ENCODE results near the gene C3orf38. TPM values are rescaled to one million over a fixed set of nuclear protein-coding genes. Genes with fewer than 3 reads are reported as not detected.

The C3orf38 gene
- total RNA-seq, 1 experiment from 2014 or later = 30.2 TPM

GRCh38 chr3:88189361-88189810 is 39.6 kb downstream of the C3orf38 start:
- 0 out of 2 replicates have a peak, but pooled peaks cover 2% of the 10 kb centered on the region for H3K9me3 ChIP-seq (replicated peaks)
- H3K27me3 ChIP-seq = no peaks in the 10 kb centered on the region
- H3K27ac ChIP-seq = 0 out of 2 replicates have a peak overlapping the region, but pooled peaks have one; percentile 4
- no peak overlapping the region for H3K4me3 ChIP-seq
- no peaks in the 10 kb centered on the region for H3K36me3 ChIP-seq
- no peaks in the 10 kb centered on the region for H3K4me1 ChIP-seq
- DNase-seq = peak; percentile 2 to 18

DNA sequence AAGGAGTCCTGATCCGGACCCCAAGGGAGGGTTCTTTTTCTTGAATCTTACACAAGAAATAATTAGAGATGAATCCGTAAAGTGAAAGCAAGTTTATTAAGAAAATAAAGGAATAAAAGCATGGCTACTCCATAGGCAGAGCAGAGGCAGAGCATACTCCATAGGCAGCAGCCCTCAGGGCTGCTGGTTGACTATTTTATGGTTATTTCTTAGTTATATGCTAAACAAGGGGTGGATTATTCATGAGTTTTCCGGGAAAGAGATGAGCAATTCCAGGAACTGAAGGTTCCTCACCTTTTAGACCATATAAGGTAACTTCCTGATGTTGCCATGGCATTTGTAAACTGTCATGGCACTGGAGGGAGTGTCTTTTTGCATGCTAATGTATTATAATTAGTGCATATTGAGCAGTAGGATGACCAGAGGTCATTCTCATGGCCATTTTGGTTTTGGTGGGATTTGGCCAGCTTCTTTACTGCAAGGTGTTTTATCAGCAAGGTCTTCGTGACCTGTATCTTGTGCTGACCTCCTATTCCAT is 42.2 kb downstream of the C3orf38 start:
- H3K4me1 ChIP-seq = no peaks in the 10 kb centered on the region
- no peaks in the 10 kb centered on the region for H3K27me3 ChIP-seq
- no peaks in the 10 kb centered on the region for H3K36me3 ChIP-seq
- no peak overlapping the region for H3K27ac ChIP-seq
- 0 out of 2 replicates have a peak, but pooled peaks cover 2% of the 10 kb centered on the region for H3K9me3 ChIP-seq (replicated peaks)
- no peak for DNase-seq
- H3K4me3 ChIP-seq = no peak overlapping the region

- Histone ChIP-seq H3K4me3 (no peak overlapping the region), H3K4me1 (no peaks in the 10 kb centered on the region), H3K27ac (no peak overlapping the region), H3K27me3 (no peaks in the 10 kb centered on the region), H3K9me3 (replicated peaks) (no peaks in the 10 kb centered on the region), H3K36me3 (no peaks in the 10 kb centered on the region)
- no peak for DNase-seq
These were observed 42.9 kb downstream of the C3orf38 start for GRCh38 chr3:88192631-88193030.

DNA sequence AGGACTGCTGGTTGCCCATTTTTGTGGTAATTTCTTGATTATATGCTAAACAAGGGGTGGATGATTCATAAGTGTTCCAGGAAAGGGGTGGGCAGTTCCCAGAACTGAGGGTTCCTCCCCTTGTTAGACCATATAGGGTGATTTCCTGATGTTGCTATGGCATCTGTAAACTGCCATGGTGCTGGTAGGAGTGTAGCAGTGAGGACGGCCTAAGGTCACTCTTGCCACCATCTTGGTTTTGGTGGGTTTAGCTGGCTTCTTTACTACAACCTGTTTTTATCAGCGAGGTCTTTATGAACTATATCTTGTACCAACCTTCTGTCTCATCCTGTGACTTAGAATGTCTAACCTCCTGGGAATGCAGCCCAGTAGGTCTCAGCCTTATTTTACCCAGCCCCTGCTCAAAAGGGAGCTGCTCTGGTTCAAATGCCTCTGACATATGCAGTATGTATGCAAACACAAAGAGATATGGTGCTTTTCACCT is 46.2 kb downstream of the C3orf38 start:
- no peak overlapping the region for H3K4me3 ChIP-seq
- DNase-seq = no peak

GRCh38 chr3:88198121-88198520 is 48.4 kb downstream of the C3orf38 start:
- Histone ChIP-seq H3K4me1 (no peaks in the 10 kb centered on the region), H3K36me3 (no peaks in the 10 kb centered on the region), H3K9me3 (replicated peaks) (no peaks in the 10 kb centered on the region), H3K27ac (no peak overlapping the region), H3K4me3 (no peak overlapping the region), H3K27me3 (no peaks in the 10 kb centered on the region)
- no peak for DNase-seq

More for the DNA sequence above, 46.2 kb downstream of the C3orf38 start:
- H3K4me1 ChIP-seq = no peaks in the 10 kb centered on the region
- no peak overlapping the region for H3K27ac ChIP-seq
- no peaks in the 10 kb centered on the region for H3K27me3 ChIP-seq
- no peaks in the 10 kb centered on the region for H3K9me3 ChIP-seq (replicated peaks)
- no peaks in the 10 kb centered on the region for H3K36me3 ChIP-seq

GRCh38 chr3:88203642-88204055 is 53.9 kb downstream of the C3orf38 start:
- peak; percentile 42 to 79 for DNase-seq
- no peak overlapping the region for H3K27ac ChIP-seq
- no peaks in the 10 kb centered on the region for H3K9me3 ChIP-seq (replicated peaks)
- no peaks in the 10 kb centered on the region for H3K36me3 ChIP-seq
- no peaks in the 10 kb centered on the region for H3K27me3 ChIP-seq
- H3K4me3 ChIP-seq = no peak overlapping the region
- H3K4me1 ChIP-seq = no peaks in the 10 kb centered on the region

Other genes starting within 250 kb of the C3orf38 start
- 76.4 and 83.6 TPM in 2 replicates for gene CGGBP1, start 91.0 kb upstream of the C3orf38 start, total RNA-seq (2014; rRNA removed; shearing (Covaris generic))
- 13.1 and 14.1 TPM in 2 replicates for gene ZNF654, start 90.7 kb upstream of the C3orf38 start, total RNA-seq (2014; rRNA removed; shearing (Covaris generic))